ENCODE results near the gene ARPC5. TPM values are rescaled to one million over a fixed set of nuclear protein-coding genes. Genes with fewer than 3 reads are reported as not detected.
A peak's percentile ranks its signal among the peaks of the same experiment; 100 is the strongest.

ARPC5 gene
- total RNA-seq, 4 donors from 2014 or later: 22.7 to 123 (median 74.1) TPM

GRCh38 chr1:183638649-183639387 is 3.2 kb upstream of the ARPC5 start:
- Histone ChIP-seq H3K36me3 (no peaks in the 10 kb centered on the region), H3K27ac (no peak overlapping the region), H3K27me3 (no peaks in the 10 kb centered on the region), H3K4me1 (peaks cover 5 to 18% (median 7%) of the 10 kb centered on the region in 4 donors), H3K9me3 (no peaks in the 10 kb centered on the region), H3K4me3 (no peak overlapping the region)
- TF ChIP-seq EP300 (IDR thresholded peaks at IDR 0.05; ENCODE audit: low read depth) (no peak), POLR2AphosphoS5 (IDR thresholded peaks at IDR 0.05) (no peak), POLR2A (IDR thresholded peaks at IDR 0.05) (no peak), CTCF (IDR thresholded peaks at IDR 0.05) (no peak)
- 54 to 85% methylated on average over 6 to 7 of the region's 7 CpGs for WGBS, 2 donors (ENCODE audit: low coverage in 1 of 2)
- in situ Hi-C loops (cut with MboI; ENCODE audit: low pct_ligation_motif_present in 1 of 4, low pct_unique_long_range_greater_than_20kb in 1 of 4, low sequenced_read_pairs in 3 of 4): loop anchor here in 2 of 4 donors (10.0 to 25.0 kb wide), 2 partner anchors 164 to 177 kb away; partner anchors contain the start of gene SMG7 (in 2 of the 2)
- intact Hi-C loops (cut with DNase I; ENCODE audit: low total_unique reads): loop anchor here (5.0 kb wide), 1 partner anchor 167 kb away; the partner anchor contains the start of gene SMG7
- DNase-seq: no peak

- Histone ChIP-seq H3K4me3 (peak overlapping the region in 1 of 4 donors; percentile 98), H3K4me1 (peaks cover 9 to 37% (median 23%) of the 10 kb centered on the region in 4 donors), H3K27ac (peak overlapping the region in 1 of 4 donors; percentile 99), H3K9me3 (no peaks in the 10 kb centered on the region), H3K27me3 (no peaks in the 10 kb centered on the region), H3K36me3 (no peaks in the 10 kb centered on the region)
- in situ Hi-C loops (cut with MboI; ENCODE audit: low pct_ligation_motif_present in 1 of 4, low pct_unique_long_range_greater_than_20kb in 1 of 4, low sequenced_read_pairs in 3 of 4): loop anchor here in 2 of 4 donors (10.0 to 25.0 kb wide), 2 partner anchors 162 to 174 kb away; partner anchors contain the start of gene SMG7 (in 2 of the 2)
- DNase-seq: no peak
- intact Hi-C loops (cut with DNase I; ENCODE audit: low total_unique reads): loop anchor here (5.0 kb wide), 1 partner anchor 164 kb away; the partner anchor contains the start of gene SMG7
- TF ChIP-seq EP300 (IDR thresholded peaks at IDR 0.05; ENCODE audit: low read depth) (no peak), CTCF (IDR thresholded peaks at IDR 0.05) (no peak)
- 66 to 67% methylated on average over 5 of the region's 5 CpGs for WGBS, 2 donors (ENCODE audit: low coverage in 1 of 2)
These were observed 1.2 kb upstream of the ARPC5 start for GRCh38 chr1:183636783-183637182.

GRCh38 chr1:183636334-183636682 is 725 bp upstream of the ARPC5 start:
- Histone ChIP-seq H3K36me3 (no peaks in the 10 kb centered on the region), H3K27ac (peak overlapping the region; percentile 94 to 99 (median 96)), H3K4me3 (peak overlapping the region; percentile 17 to 98 (median 92)), H3K27me3 (no peaks in the 10 kb centered on the region), H3K4me1 (peaks cover 9 to 42% (median 24%) of the 10 kb centered on the region in 4 donors), H3K9me3 (no peaks in the 10 kb centered on the region)
- 4 to 18% methylated on average over 2 to 15 of the region's 15 CpGs for WGBS, 2 donors (ENCODE audit: low coverage in 1 of 2)
- no peak for TF ChIP-seq EP300 (IDR thresholded peaks at IDR 0.05; ENCODE audit: low read depth)
- no peak for DNase-seq
- intact Hi-C loops (cut with DNase I; ENCODE audit: low total_unique reads) (loop anchor here (5.0 kb wide), 1 partner anchor 164 kb away; the partner anchor contains the start of gene SMG7), in situ Hi-C loops (cut with MboI; ENCODE audit: low pct_ligation_motif_present in 1 of 4, low pct_unique_long_range_greater_than_20kb in 1 of 4, low sequenced_read_pairs in 3 of 4) (loop anchor here in 2 of 4 donors (10.0 to 25.0 kb wide), 2 partner anchors 162 to 174 kb away; partner anchors contain the start of gene SMG7 (in 2 of the 2))

GRCh38 chr1:183635099-183635605 is 431 bp downstream of the ARPC5 start:
- no peaks in the 10 kb centered on the region for H3K9me3 ChIP-seq
- WGBS, 2 donors (ENCODE audit: low coverage in 1 of 2): 0% methylated on average over 40 of the region's 42 CpGs; no CpG with 5 or more reads in 1 of the 2 donors
- H3K27me3 ChIP-seq: no peaks in the 10 kb centered on the region
- TF ChIP-seq CTCF (IDR thresholded peaks at IDR 0.05): no peak
- TF ChIP-seq EP300 (IDR thresholded peaks at IDR 0.05; ENCODE audit: low read depth): no peak
- no peak for TF ChIP-seq POLR2A (IDR thresholded peaks at IDR 0.05)
- no peak for TF ChIP-seq POLR2AphosphoS5 (IDR thresholded peaks at IDR 0.05)
- H3K36me3 ChIP-seq: peaks cover 0 to 5% (median under 1%) of the 10 kb centered on the region in 4 donors
- in situ Hi-C loops (cut with MboI; ENCODE audit: low pct_ligation_motif_present in 1 of 4, low pct_unique_long_range_greater_than_20kb in 1 of 4, low sequenced_read_pairs in 3 of 4) (loop anchor here in 2 of 4 donors (10.0 to 25.0 kb wide), 2 partner anchors 160 to 173 kb away; partner anchors contain the start of gene SMG7 (in 2 of the 2)), intact Hi-C loops (cut with DNase I; ENCODE audit: low total_unique reads) (loop anchor here (5.0 kb wide), 1 partner anchor 163 kb away; the partner anchor contains the start of gene SMG7)
- H3K4me1 ChIP-seq: peaks cover 9 to 53% (median 33%) of the 10 kb centered on the region in 4 donors
- peak; percentile 51 for DNase-seq
- H3K27ac ChIP-seq: peak overlapping the region; percentile 94 to 99 (median 96)
- peak overlapping the region; percentile 86 to 98 (median 96) for H3K4me3 ChIP-seq

Measured in transverse colon (tissue), 4 donors.